ENCODE results near the gene LYPLAL1.

LYPLAL1 gene

GRCh38 chr1:219173758-219174459 lies at the start of gene LYPLAL1:
TSS of gene LYPLAL1 (plus strand) at chr1:219173878. CDS start at chr1:219173891, 13 bp downstream.
- peak; percentile 89 for DNase-seq (ENCODE audit: low read depth, low spot score)
- in situ Hi-C loops (cut with HindIII; ENCODE audit: low sequenced_read_pairs), result no loop called here
- H3K4me3 ChIP-seq (ENCODE audit: low read depth, low read length), result peak within 1 kb of the TSS; percentile 78
- peak; percentile 12 for TF ChIP-seq CTCF (IDR thresholded peaks at IDR 0.05; ENCODE audit: low read depth, low read length)

- in situ Hi-C loops (cut with HindIII; ENCODE audit: low sequenced_read_pairs), result no loop called here
- no peak for DNase-seq (ENCODE audit: low read depth, low spot score)
- no peak overlapping the region for H3K4me3 ChIP-seq (ENCODE audit: low read depth, low read length)
- no peak for TF ChIP-seq CTCF (IDR thresholded peaks at IDR 0.05; ENCODE audit: low read depth, low read length)
Measured at GRCh38 chr1:219124163-219124562, 49.5 kb upstream of the LYPLAL1 start.

GRCh38 chr1:219125342-219125741 lies 48.3 kb upstream of the LYPLAL1 start:
- TF ChIP-seq CTCF (IDR thresholded peaks at IDR 0.05; ENCODE audit: low read depth, low read length), result no peak
- in situ Hi-C loops (cut with HindIII; ENCODE audit: low sequenced_read_pairs), result no loop called here
- H3K4me3 ChIP-seq (ENCODE audit: low read depth, low read length), result no peak overlapping the region
- no peak for DNase-seq (ENCODE audit: low read depth, low spot score)

- TF ChIP-seq CTCF (IDR thresholded peaks at IDR 0.05; ENCODE audit: low read depth, low read length), result no peak
- in situ Hi-C loops (cut with HindIII; ENCODE audit: low sequenced_read_pairs), result no loop called here
- no peak for DNase-seq (ENCODE audit: low read depth, low spot score)
- no peak overlapping the region for H3K4me3 ChIP-seq (ENCODE audit: low read depth, low read length)
Measured at GRCh38 chr1:219126377-219126776, 47.3 kb upstream of the LYPLAL1 start.

GRCh38 chr1:219128957-219129356 lies 44.7 kb upstream of the LYPLAL1 start:
- in situ Hi-C loops (cut with HindIII; ENCODE audit: low sequenced_read_pairs), result no loop called here
- H3K4me3 ChIP-seq (ENCODE audit: low read depth, low read length), result no peak overlapping the region
- DNase-seq (ENCODE audit: low read depth, low spot score), result no peak
- no peak for TF ChIP-seq CTCF (IDR thresholded peaks at IDR 0.05; ENCODE audit: low read depth, low read length)

- no peak overlapping the region for H3K4me3 ChIP-seq (ENCODE audit: low read depth, low read length)
- TF ChIP-seq CTCF (IDR thresholded peaks at IDR 0.05; ENCODE audit: low read depth, low read length), result no peak
- in situ Hi-C loops (cut with HindIII; ENCODE audit: low sequenced_read_pairs), result no loop called here
- no peak for DNase-seq (ENCODE audit: low read depth, low spot score)
Measured at GRCh38 chr1:219130366-219130935, 43.2 kb upstream of the LYPLAL1 start.
